HTERT RPE-1 (cell line): Measurements from ENCODE around the gene SPTBN2.
"Not testable (repeated sequence)": the region's sequence is repeated elsewhere in the genome, so short reads cannot be mapped to it uniquely, and the experiment has no call there.

Experiments used
- in situ Hi-C: fragments of 300-500 bp; cut with MboI; formaldehyde crosslinking; loops from 4 replicates; pipeline ENCODE4 v1.14.3; 2020; ENCODE audit warnings: low sequenced_read_pairs

The SPTBN2 gene

DNA sequence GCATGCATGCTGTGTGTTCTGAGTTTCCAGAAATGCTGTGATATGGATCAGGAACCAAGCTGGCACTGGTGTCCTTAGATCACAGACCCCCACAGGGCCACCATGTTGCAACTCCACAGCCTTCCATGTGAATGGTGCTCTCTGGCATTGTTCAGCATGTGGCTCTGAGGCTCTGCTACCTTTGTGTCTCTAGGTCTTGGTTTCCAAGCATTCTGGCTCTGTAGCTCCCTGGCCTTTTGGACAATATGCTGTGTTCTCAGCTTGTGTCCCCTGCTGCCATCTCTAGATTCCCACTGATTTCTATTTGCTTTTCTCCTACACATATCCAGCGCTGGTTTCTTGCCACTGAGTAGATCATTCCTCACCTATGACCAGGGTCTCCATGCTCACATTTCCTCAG is 3.9 kb downstream of the SPTBN2 start:
- in situ Hi-C loops, result no loop called here

DNA sequence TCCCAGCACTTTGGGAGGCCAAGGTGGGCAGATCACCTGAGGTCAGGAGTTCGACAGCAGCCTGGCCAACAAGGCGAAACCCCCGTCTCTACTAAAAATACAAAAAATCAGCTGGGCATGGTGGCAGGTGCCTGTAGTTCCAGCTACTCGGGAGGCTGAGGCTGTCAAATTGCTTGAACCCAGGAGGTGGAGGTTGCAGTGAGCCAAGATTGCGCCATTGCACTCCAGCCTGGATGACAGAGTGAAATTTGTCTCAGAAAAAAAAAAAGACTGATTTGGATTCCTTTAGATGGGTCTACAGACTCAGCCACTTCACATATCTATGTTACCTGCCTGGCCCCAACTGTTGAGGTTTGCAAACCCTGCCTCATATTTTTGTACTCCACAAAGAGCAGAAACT is 4.8 kb downstream of the SPTBN2 start:
- in situ Hi-C loops, result not testable (repeated sequence)

DNA sequence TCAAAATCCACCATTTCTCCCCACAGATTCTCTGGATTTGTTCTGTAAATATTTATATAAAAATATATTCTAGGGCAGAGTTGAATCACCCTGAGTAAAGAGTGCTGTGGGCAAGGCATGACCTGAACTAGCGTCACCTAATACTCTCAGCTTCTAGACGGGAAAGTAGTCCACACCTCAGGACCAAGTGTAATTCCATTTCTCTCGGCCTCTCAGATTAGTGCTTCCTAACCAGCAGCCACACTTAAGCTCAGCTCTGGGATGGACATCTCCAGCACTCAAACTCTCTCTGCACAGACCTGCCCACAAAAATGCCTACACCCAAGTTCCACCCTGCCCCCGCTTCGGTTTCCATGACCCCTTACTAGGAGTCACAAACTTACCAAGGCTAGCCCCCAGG is 5.3 kb downstream of the SPTBN2 start:
- in situ Hi-C loops, result no loop called here

DNA sequence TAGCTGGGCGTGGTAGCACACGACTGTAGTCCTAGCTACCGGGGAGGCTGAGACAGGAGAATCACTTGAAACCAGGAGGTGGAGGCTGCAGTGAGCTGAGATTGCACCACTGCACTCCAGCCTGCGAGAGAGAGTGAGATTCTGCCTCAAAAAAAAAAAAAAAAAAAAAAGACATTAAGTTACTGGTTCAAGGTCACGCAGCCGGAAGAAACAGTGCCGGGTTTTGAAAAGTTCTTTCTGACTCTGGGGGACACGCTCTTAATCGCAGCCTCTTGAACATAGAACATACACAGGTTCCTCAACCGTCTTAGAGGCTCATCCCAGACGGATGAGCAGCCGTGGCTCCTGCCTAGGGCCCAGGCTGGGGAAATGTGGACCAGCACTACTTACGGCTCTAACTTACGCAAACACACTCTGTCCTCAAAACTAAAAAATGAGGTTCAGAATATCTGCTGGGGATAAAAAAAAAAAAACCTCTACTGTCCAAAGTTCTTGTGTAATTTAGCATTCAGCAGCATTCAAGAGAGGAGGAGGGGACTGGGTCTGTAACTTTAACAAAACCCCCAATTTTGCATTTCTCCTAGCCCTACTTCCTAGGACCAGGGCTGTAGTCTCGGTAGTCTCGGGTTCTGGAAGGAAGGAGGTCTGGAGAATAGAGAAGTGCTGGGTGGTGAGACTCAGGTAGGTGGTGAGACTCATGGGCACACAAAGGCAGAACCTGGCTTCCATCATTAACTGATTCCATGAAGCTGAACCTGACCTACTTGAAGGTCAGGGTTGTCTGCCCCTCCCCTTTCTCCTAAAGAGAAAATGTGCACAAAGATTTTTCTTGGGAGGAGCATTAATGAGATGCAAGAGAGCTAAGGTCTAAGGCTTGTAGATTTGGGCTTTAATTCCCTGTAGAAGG is 6.0 kb downstream of the SPTBN2 start:
- in situ Hi-C loops, result no loop called here

DNA sequence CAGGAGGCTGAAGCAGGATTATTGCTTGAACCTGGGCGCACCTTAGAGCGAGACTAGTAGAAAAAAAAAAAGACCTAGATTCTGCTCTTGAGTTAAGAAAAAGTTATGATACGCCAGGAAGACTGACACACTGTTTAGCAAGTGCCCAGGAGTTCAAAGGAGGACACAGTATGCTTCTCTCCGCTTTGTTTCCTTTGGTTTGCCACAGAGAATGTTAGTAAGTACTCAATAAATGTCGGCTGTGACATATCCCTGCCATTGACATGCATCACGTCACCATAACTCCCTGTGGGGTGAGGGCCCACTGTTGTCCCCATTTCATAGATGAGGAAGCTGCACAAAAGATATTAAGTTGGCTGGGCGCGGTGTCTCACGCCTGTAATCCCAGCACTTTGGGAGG is 7.1 kb downstream of the SPTBN2 start:
- in situ Hi-C loops, result no loop called here

DNA sequence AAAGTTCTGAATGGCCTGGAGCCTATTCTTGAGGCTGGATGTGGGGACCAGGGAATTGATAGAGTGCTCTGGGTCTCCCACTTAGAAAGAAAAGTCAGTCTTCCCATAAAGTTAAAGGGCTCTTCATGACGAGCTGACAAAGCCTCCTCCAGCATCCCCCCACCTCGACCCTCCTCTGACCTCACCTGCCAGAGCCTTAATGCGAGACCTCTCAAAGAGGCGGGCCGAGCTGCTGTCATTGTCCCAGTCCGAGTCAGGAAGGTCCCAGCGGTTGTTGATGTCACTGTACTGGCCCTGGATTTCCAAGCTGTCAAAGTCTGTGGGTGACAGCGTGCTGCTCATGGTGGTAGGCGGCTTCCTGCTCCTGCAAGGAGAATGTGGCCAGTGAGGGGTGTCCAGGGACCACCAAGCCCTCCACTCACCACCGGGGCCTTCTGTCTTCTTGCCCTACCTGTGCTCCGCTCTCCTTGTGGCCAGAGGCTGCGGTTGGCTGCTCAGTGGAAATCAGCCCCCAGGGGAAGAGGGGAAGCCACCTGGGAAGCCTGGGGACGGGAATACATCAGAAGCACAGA is 8.0 kb downstream of the SPTBN2 start:
- in situ Hi-C loops, result no loop called here

DNA sequence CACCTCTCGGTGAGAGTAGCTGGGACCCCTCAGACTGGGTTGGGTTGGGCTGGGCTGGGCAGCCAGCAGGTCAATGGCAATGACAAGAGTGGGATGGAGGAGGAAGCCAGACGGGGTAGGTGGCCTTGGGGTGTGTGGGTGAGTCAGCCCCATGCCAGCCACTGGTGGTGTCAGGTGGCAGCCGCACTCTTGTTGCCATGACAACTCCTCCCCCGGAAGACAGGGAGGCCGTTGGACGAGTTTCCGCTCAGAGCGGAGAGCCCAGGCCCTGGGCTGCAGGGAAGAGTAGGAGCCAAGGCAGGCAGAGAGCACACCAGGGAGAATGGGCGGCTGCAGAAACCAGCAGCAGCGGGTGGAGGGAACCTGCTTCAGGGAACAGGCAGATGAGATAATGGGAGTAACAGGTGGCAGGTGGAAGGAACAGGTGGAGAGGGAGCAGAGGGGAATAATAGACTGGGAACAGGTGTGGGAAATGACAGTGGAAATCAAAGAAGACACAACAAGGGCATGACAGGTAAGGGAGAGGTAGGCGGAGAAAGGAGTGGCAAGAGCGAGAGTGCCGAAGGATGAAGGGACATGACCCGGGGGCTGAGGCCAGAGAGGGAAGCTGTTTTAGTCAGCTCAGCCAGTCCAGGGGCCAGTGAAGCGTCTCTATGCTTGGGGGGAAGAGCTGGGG is 8.7 kb downstream of the SPTBN2 start:
- in situ Hi-C loops, result no loop called here

DNA sequence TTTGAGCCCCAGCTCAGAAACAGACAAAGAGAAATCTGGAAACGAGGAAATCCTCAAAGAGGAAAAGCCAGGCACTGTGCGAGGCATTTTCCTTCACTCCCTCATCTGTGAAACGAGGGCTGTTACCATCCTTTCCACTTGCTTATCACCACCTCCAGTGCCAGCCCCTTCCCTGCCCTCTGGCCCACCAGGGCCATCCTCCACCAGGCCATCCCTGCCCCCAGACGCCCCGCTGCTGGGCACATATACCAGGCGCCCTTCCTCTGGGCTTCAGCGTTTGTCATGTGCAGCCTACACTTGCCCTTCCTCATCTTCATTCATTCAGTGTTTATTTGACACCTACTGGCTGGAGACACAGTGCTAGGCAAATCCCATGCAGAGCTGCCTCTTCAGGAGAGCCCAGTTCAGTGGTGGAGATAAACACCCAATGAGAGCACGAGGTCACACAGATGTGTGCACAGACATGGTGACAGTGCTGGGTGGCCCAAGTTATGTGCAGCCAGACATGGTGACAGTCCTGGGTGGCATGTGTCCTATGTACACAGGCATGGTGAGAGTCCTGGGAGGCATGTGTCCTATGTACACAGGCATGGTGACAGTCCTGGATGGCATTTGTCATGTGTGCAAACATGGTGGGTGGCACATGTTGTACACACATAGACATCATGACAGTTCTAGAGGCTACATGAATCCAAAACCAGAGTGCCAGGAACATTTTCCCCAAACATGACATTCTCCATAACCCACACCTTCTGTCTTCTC is 9.7 kb downstream of the SPTBN2 start:
- in situ Hi-C loops, result no loop called here

DNA sequence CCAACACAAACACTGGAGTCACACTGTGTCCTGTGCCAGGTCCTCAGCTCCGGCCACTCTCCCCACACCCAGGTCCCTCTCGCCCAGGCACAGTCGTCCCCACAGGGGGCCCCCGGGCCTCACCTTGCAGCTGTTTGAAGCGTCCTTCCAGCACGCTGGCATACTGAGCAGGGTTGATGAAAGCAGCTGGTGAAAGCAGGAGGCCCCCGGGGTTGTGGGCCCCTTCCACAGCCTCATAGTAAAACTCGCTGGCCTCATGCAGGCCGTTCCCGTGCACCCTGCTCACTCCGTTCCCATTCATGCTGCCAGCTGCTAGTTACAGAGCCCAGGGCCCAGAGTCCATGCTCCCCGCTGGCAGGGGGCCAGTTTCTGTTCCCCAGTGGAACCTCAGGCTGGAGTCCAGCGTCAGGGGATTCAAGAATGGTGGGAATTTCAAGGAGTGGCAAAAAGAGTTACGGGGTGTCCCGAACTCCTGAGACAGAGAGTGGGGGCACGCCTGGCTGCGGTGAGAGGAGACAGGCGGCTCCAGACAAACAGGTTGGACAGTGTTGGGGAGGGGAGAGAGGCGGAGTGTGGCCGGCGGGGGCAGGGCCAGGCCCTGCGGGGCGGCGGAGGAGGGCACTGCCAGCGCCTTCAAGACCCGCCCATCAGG is 10.6 kb downstream of the SPTBN2 start:
- in situ Hi-C loops, result no loop called here

DNA sequence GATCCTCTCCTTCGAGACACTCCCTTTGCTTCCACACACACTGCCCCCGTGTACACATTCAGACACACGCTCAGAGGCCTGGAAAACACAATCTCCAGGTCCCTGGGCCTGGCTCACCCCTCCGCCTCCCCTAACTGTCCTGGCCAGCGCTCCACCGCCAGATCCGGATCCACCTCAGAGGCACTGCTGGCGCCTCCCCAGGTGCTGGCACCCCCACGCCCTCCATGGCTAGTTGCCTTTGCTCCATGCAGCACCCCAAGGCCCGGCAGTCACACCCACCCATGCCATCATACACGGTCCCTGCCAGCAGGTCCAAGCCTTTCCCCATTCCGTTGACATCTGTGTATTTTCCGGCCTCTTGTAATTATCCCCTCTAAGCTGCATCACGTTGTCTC is 11.1 kb downstream of the SPTBN2 start:
- in situ Hi-C loops, result no loop called here

DNA sequence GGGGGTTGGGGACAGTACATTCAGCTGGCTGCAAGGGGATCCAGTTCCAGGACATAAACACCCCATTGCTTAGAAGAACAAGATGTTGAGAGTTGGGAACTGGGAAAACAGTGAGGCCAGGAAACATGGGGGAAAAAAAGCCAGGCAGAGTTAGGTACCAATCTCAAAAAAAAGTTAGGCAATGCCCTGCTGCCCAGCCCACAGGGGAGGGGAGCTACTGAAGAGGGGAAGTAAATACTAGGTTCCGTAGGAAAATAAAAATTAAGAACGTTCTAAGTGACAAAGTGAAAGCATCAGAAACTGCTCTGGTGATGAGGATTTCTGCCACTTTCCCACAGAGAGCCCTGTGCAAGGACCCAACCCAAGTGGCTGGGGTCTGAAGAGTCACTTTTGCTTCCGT is 12.0 kb downstream of the SPTBN2 start:
- in situ Hi-C loops, result no loop called here

DNA sequence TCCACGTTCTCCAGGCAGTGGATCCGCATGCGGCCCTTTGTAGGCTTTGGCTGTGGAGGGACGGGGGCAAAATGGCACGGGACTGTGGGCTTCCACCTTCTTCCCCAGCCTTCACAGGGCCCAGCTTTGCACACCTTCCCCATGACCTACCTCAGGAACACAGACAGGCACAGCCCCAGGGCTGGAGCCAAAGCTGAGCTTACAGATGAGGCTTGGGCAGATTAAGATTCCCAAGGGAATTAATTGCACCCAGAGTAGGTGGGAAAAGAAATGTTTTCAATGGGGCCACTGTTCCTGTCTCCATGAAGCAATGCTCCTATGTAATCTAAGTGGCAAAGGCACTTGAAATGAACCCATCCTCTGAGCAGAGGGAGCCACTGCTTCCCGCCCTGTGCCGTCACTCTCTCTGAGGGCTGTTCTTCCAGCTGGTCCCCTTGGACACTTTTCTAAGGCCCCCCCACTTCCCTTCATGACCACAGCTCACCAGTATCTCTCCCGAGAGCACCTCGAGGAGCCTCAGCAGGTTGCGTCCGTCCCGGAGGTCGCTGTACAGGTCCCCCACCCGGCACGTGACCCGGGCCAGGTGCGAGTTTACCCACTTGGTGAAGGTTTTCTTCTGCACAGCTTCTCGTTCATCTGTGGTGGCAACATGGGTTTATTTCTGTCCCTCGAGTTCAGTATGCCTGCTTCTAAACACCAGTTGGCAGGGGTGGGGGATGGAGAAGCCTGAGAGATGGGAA is 13.5 kb downstream of the SPTBN2 start:
- in situ Hi-C loops, result no loop called here

DNA sequence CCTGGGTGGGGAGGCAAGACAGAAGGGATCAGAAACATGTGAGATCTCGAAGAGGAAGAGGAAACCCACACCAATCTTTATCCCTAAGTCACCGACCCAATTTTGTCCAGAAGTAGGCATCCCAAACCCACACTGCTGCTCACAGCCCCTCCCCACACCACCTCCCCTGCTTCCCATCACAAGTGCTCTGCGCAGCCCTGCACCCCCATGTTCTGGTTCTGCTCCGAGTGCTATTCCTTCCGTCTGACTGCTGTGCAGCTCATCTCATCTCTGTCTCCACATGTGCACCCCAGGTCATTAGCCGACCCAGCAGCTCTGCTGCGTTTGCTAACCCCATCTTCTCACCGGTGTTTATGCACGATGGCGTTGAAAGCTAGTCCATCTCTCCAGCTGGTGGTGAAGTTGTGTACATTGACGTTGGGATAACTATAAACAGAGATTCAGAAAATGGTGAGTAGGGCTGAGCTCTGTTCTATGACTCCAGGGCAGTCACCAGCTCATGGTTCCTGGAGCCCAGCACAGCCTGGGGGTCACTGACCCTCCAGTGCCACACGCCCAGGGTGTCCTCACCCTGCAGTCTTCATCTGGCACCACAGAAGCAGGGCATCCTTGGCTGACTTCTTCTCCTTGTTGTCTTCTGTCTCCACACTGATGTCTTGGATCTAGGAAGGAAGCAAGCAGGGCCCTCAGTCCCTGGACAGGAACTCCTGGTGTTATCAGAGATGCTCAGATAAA is 15.1 kb downstream of the SPTBN2 start:
- in situ Hi-C loops, result no loop called here

DNA sequence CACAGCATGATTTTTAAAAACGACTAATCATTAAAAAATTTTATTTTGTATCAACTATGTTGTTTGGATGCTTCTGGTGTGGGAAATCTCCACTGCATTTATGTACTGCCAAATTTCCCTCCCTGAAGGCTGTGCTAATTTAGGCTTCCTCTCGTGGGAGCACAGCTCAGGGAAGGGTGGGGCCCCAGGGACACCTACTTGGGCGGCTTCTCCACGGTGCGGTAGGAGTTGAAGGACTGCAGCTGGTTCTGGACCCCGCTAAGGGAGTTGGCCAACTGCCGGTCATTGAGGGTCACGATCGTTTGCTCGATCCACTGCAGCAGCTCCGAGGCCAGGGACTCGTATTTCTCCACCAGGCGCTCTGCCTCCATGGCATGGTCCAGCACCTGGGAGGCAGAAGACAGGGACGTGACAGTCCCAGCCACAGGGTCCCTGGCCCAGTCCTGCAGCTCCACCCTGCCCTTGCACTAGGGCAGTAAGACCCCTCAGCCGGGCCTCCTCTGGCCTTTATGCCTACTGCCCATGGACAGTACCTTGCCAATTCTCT is 18.6 kb downstream of the SPTBN2 start:
- in situ Hi-C loops, result no loop called here

DNA sequence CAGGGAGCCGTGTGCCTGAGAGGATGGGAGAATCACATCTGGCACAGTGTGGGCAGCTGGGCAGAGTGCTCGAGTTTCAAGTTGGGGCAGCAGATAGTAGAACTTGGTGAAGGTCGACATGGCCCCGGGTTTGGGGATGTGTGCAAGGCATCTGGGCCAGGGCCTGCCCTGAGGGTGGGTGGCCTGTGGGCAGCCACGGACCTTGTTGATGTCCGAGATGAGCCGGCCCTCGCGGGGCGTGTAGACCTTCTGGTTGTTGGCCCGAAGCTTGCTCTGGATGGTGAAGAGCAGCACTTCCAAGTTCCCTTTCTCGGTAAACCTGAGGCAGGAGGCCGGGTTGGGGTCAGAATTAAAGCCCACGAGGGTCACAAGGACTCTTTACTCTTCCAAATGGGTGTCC is 20.3 kb downstream of the SPTBN2 start:
- in situ Hi-C loops, result no loop called here

DNA sequence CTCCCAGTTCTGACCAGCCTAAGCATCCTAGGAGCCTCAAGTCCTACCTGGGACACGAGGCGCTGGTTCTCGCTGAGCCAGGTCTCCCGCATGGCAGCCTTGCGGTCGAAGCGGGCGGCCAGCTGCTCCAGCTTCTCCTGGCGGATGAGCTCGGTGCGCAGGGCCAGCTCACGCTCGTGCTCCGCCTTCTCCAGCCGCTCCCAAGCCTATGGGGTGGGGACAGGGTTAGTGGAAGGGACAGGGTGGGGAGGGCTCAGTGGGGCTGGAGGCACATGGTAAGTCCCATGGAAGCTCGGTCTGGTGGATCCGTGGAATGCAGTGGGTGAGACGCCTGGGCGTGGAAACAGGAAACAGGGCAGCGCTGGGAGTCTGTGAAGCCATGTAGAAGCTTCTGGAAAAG is 20.9 kb downstream of the SPTBN2 start:
- in situ Hi-C loops, result no loop called here

DNA sequence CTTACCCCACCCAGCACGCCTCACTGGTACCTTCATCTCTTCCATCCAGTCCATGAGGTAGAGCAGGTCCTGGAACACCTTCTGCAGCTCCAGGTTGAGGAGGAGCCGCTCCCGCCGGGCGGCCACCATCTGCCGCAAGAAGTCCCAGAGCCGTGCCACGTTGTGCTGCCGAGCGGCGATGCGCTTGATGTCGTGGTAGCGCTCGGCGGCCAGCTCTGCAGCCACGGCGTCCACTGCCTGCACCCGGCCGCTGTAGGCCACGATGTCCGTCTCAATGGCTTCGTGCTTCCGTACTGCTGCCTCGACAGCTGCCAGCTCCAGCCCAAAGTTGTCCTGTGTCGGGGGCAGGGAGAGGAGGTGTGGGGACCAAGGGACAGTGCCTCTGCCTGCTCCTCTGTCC is 21.5 kb downstream of the SPTBN2 start:
- in situ Hi-C loops, result no loop called here

DNA sequence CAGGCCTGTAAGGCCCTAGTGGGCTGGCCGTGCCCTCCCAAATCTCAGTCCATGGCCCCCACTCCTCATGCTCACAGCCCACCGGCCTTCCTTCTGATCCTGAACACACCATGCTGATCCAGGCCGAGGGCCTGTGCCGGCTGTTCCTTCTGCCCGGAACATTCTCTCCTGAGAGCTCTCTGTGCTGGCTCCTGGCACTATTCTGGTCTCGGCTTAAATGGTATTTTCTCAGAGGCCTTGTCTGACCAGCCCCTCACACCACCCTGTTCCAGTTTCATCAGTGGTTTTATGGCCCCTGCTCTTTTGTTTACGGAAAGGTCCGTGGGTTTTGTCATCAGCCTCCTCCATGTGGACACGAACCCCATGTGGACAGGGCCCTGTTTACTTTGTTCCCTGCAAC is 22.0 kb downstream of the SPTBN2 start:
- in situ Hi-C loops, result no loop called here
